Measurements from ENCODE around the gene LRRC8E.

LRRC8E gene

GRCh38 chr19:7866399-7867091 lies 21.8 kb upstream of the LRRC8E start:
- Histone ChIP-seq H4K12ac (ENCODE audit: low read depth, low read length) (no peak overlapping the region), H3K9ac (ENCODE audit: low read length) (no peak overlapping the region), H4K91ac (ENCODE audit: low read depth, low read length) (no peak overlapping the region), H3K36me3 (ENCODE audit: control insufficient read depth in 1 of 2, insufficient read depth in 2 of 2, low read length in 2 of 2) (no peaks in the 10 kb centered on the region), H3K9me3 (ENCODE audit: insufficient read depth, low read depth, low read length) (peaks cover 13% of the 10 kb centered on the region), H3K4ac (ENCODE audit: low read depth, low read length) (no peak overlapping the region), H4K8ac (ENCODE audit: low read depth, low read length) (no peak overlapping the region), H2BK5ac (ENCODE audit: low read depth, low read length, poor library complexity) (no peak overlapping the region), H3K23ac (ENCODE audit: low read length) (no peak overlapping the region), H2BK120ac (ENCODE audit: insufficient read depth, low read length, poor library complexity) (no peak overlapping the region), H2AK5ac (ENCODE audit: low read length) (no peak overlapping the region), H3K4me2 (ENCODE audit: low read length) (no peak overlapping the region), H3K4me1 (ENCODE audit: control insufficient read depth in 1 of 2, insufficient read depth in 2 of 2, low read length in 2 of 2) (peaks cover 13 to 37% of the 10 kb centered on the region in 2 experiments), H3K79me2 (ENCODE audit: control insufficient read depth, insufficient read depth, low read length, poor library complexity) (no peaks in the 10 kb centered on the region), H3K27ac (ENCODE audit: low read depth, low read length) (no peak overlapping the region), H2BK12ac (ENCODE audit: low read length) (no peak overlapping the region), H3K27me3 (ENCODE audit: insufficient read depth, low read length) (peaks cover 27% of the 10 kb centered on the region), H3K18ac (ENCODE audit: low read length) (no peak overlapping the region), H3K4me3 (ENCODE audit: low read depth, low read length) (no peak overlapping the region), H3K14ac (ENCODE audit: low read length) (no peak overlapping the region), H2AFZ (ENCODE audit: insufficient read depth, low read length, poor library complexity) (no peak overlapping the region), H3K79me1 (ENCODE audit: low read length) (no peaks in the 10 kb centered on the region)
- no CpG with 5 or more reads among the region's 12 CpGs for WGBS (ENCODE audit: extremely low coverage, insufficient coverage, insufficient read length)
- no peak for DNase-seq

GRCh38 chr19:7867092-7867844 lies 21.0 kb upstream of the LRRC8E start:
- Histone ChIP-seq H2BK5ac (ENCODE audit: low read depth, low read length, poor library complexity) (no peak overlapping the region), H3K9me3 (ENCODE audit: insufficient read depth, low read depth, low read length) (peaks cover 13% of the 10 kb centered on the region), H4K8ac (ENCODE audit: low read depth, low read length) (no peak overlapping the region), H3K4ac (ENCODE audit: low read depth, low read length) (no peak overlapping the region), H4K12ac (ENCODE audit: low read depth, low read length) (no peak overlapping the region), H3K4me2 (ENCODE audit: low read length) (no peak overlapping the region), H3K4me1 (ENCODE audit: control insufficient read depth in 1 of 2, insufficient read depth in 2 of 2, low read length in 2 of 2) (peaks cover 16 to 36% of the 10 kb centered on the region in 2 experiments), H2AK5ac (ENCODE audit: low read length) (no peak overlapping the region), H3K4me3 (ENCODE audit: low read depth, low read length) (no peak overlapping the region), H3K23ac (ENCODE audit: low read length) (no peak overlapping the region), H3K79me1 (ENCODE audit: low read length) (peaks cover 3% of the 10 kb centered on the region), H3K79me2 (ENCODE audit: control insufficient read depth, insufficient read depth, low read length, poor library complexity) (no peaks in the 10 kb centered on the region), H4K91ac (ENCODE audit: low read depth, low read length) (no peak overlapping the region), H2BK120ac (ENCODE audit: insufficient read depth, low read length, poor library complexity) (no peak overlapping the region), H3K27me3 (ENCODE audit: insufficient read depth, low read length) (peaks cover 21% of the 10 kb centered on the region), H3K36me3 (ENCODE audit: control insufficient read depth in 1 of 2, insufficient read depth in 2 of 2, low read length in 2 of 2) (no peaks in the 10 kb centered on the region), H2AFZ (ENCODE audit: insufficient read depth, low read length, poor library complexity) (no peak overlapping the region), H2BK12ac (ENCODE audit: low read length) (no peak overlapping the region), H3K9ac (ENCODE audit: low read length) (no peak overlapping the region), H3K27ac (ENCODE audit: low read depth, low read length) (no peak overlapping the region), H3K18ac (ENCODE audit: low read length) (no peak overlapping the region), H3K14ac (ENCODE audit: low read length) (no peak overlapping the region)
- no CpG with 5 or more reads among the region's 9 CpGs for WGBS (ENCODE audit: extremely low coverage, insufficient coverage, insufficient read length)
- DNase-seq: no peak

DNA sequence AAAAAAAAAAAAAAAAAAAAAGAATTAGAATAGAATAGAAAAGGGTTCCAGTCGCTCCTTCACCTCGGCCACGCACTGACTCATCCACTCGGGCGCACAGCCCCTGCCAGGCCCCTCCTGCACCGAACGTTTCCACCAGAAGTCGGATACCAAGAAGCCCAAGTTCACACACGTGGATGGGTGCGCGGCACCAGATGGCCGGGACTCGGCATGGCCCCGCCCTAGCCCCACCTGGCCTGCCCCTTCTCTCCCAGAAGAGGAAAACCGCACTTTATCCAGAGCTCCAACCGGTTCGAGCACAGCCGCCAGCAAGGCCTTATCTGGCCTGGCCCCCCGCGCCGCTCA lies 20.0 kb upstream of the LRRC8E start:
- Histone ChIP-seq H3K4me2 (ENCODE audit: low read length) (peak overlapping the region; percentile 71), H3K36me3 (ENCODE audit: control insufficient read depth in 1 of 2, insufficient read depth in 2 of 2, low read length in 2 of 2) (no peaks in the 10 kb centered on the region), H3K9me3 (ENCODE audit: insufficient read depth, low read depth, low read length) (peaks cover 13% of the 10 kb centered on the region), H3K18ac (ENCODE audit: low read length) (no peak overlapping the region), H3K14ac (ENCODE audit: low read length) (no peak overlapping the region), H2BK12ac (ENCODE audit: low read length) (no peak overlapping the region), H2AK5ac (ENCODE audit: low read length) (no peak overlapping the region), H3K9ac (ENCODE audit: low read length) (no peak overlapping the region), H2BK120ac (ENCODE audit: insufficient read depth, low read length, poor library complexity) (no peak overlapping the region), H3K79me2 (ENCODE audit: control insufficient read depth, insufficient read depth, low read length, poor library complexity) (no peaks in the 10 kb centered on the region), H4K8ac (ENCODE audit: low read depth, low read length) (no peak overlapping the region), H3K27ac (ENCODE audit: low read depth, low read length) (no peak overlapping the region), H3K23ac (ENCODE audit: low read length) (no peak overlapping the region), H3K4ac (ENCODE audit: low read depth, low read length) (no peak overlapping the region), H3K27me3 (ENCODE audit: insufficient read depth, low read length) (peaks cover 22% of the 10 kb centered on the region), H3K79me1 (ENCODE audit: low read length) (peaks cover 3% of the 10 kb centered on the region), H4K91ac (ENCODE audit: low read depth, low read length) (no peak overlapping the region), H3K4me1 (ENCODE audit: control insufficient read depth in 1 of 2, insufficient read depth in 2 of 2, low read length in 2 of 2) (peaks cover 16 to 34% of the 10 kb centered on the region in 2 experiments), H2AFZ (ENCODE audit: insufficient read depth, low read length, poor library complexity) (no peak overlapping the region), H4K12ac (ENCODE audit: low read depth, low read length) (no peak overlapping the region), H2BK5ac (ENCODE audit: low read depth, low read length, poor library complexity) (no peak overlapping the region), H3K4me3 (ENCODE audit: low read depth, low read length) (no peak overlapping the region)
- WGBS (ENCODE audit: extremely low coverage, insufficient coverage, insufficient read length): no CpG with 5 or more reads among the region's 21 CpGs
- DNase-seq: peak; percentile 72 to 83

GRCh38 chr19:7868671-7869452 lies 19.4 kb upstream of the LRRC8E start:
- H3K27ac ChIP-seq (ENCODE audit: low read depth, low read length): no peak overlapping the region
- H4K91ac ChIP-seq (ENCODE audit: low read depth, low read length): no peak overlapping the region
- H2AFZ ChIP-seq (ENCODE audit: insufficient read depth, low read length, poor library complexity): peak overlapping the region; percentile 88
- H2BK5ac ChIP-seq (ENCODE audit: low read depth, low read length, poor library complexity): no peak overlapping the region
- H2AK5ac ChIP-seq (ENCODE audit: low read length): no peak overlapping the region
- no peak overlapping the region for H4K8ac ChIP-seq (ENCODE audit: low read depth, low read length)
- no peak overlapping the region for H3K4ac ChIP-seq (ENCODE audit: low read depth, low read length)
- no peak overlapping the region for H4K12ac ChIP-seq (ENCODE audit: low read depth, low read length)
- no peak overlapping the region for H3K14ac ChIP-seq (ENCODE audit: low read length)
- H3K9ac ChIP-seq (ENCODE audit: low read length): no peak overlapping the region
- H3K79me1 ChIP-seq (ENCODE audit: low read length): peaks cover 3% of the 10 kb centered on the region
- H3K18ac ChIP-seq (ENCODE audit: low read length): no peak overlapping the region
- no peak overlapping the region for H2BK120ac ChIP-seq (ENCODE audit: insufficient read depth, low read length, poor library complexity)
- H3K27me3 ChIP-seq (ENCODE audit: insufficient read depth, low read length): peaks cover 20% of the 10 kb centered on the region
- no CpG with 5 or more reads among the region's 67 CpGs for WGBS (ENCODE audit: extremely low coverage, insufficient coverage, insufficient read length)
- peak overlapping the region; percentile 71 for H3K4me2 ChIP-seq (ENCODE audit: low read length)
- no peak overlapping the region for H2BK12ac ChIP-seq (ENCODE audit: low read length)
- no peak overlapping the region for H3K23ac ChIP-seq (ENCODE audit: low read length)
- peak overlapping the region; percentile 30 for H3K4me3 ChIP-seq (ENCODE audit: low read depth, low read length)
- H3K9me3 ChIP-seq (ENCODE audit: insufficient read depth, low read depth, low read length): peaks cover 13% of the 10 kb centered on the region
- H3K79me2 ChIP-seq (ENCODE audit: control insufficient read depth, insufficient read depth, low read length, poor library complexity): no peaks in the 10 kb centered on the region
- peak; percentile 94 to 97 for DNase-seq
- H3K4me1 ChIP-seq (ENCODE audit: control insufficient read depth in 1 of 2, insufficient read depth in 2 of 2, low read length in 2 of 2): peaks cover 16 to 34% of the 10 kb centered on the region in 2 experiments
- H3K36me3 ChIP-seq (ENCODE audit: control insufficient read depth in 1 of 2, insufficient read depth in 2 of 2, low read length in 2 of 2): no peaks in the 10 kb centered on the region

Data from trophoblast cell (in vitro differentiated cells and primary cell).